GOT3 (cell line): ENCODE data around the gene ZNF605.
"Not testable (repeated sequence)": the region's sequence is repeated elsewhere in the genome, so short reads cannot be mapped to it uniquely, and the experiment has no call there.

Experiments
- DNase-seq: peaks from one replicate; lab custom pipeline; 2025; ENCODE audit warnings: mixed read lengths; lab: John Stamatoyannopoulos, UW

ZNF605 gene

DNA sequence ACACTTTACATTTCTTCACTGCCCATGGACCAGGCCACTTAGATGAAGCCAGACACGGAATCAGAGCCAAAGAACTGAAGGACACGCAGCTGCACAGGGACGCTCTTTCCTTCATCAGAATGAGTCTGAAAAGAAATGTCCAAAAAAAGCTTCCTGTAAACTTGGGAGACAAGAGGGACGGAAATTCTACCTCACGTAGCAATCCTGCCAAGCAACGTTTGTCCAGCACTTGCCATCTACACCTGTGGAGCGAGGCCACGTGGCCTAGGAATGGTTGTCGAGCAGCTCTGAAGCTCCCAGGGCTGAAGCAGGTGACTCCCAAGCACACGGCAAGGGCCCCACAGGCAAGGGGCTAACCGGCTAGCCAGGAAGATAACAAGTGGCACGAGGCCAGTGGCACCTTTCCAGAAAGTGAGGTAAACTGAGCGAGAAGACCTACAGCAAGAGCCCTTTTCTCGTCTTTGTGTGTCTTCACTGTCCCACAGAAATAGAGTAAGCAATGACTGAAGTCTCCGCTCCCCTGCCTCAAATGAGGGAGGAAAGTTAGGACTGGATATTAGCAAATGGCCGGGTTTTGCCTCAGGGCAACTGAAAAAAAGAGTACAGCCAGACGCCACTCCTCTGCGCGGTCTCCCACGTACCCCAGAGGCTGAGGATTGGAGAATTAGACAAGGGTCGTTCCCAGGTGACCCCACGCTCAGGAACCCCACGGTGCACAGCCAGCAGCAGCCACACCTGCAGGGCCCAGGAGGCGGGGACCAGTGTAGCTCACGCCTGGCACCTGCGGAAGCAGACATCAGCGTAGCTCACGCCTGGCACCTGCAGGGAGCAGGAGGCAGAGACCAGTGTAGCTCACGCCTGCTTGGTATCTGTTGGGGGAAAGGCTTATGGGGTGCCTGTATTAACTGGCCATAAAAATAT, 7.7 kb downstream of the ZNF605 start:
- DNase-seq: no peak

- DNase-seq: no peak
These were observed 9.8 kb downstream of the ZNF605 start for GRCh38 chr12:132946246-132946820.

DNA sequence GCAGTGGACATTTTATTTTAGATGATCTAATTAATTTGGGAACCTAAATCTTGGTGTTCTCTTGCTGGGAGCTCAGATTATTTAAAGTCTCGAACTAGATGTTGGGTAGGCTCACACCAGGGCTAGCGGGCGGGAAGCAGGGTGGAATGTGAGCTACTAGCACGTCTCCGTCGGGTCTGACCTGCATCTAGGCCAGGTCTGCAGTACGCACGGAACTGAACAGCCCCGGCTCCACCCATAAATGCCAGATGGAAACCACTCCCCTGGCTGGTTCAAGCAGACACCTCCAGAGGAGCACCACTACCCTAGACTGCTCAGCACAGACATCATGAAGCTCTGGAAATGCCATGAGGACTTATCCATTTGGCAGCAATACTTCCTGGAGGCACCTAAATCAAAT, 10.3 kb downstream of the ZNF605 start:
- no peak for DNase-seq

DNA sequence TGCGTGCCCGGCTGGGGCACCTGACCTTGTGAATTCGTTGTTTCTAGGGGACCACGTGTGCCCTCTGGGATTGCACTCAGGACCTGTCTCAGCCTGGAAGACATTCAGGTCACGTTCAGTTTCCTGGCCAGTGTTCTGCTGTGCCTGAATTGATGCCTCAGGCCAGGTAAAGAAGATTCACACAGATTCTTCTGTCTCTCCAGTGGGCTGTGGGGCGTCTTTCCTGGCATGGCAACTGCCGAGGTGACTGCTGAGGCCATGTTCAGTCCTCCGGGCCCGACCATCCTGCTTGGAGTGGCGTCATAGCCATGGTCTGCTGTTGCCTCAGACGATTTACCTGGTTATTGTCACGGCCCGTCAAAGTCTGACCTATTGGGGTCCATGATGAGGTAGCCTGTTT, 13.5 kb downstream of the ZNF605 start:
- DNase-seq: no peak

DNA sequence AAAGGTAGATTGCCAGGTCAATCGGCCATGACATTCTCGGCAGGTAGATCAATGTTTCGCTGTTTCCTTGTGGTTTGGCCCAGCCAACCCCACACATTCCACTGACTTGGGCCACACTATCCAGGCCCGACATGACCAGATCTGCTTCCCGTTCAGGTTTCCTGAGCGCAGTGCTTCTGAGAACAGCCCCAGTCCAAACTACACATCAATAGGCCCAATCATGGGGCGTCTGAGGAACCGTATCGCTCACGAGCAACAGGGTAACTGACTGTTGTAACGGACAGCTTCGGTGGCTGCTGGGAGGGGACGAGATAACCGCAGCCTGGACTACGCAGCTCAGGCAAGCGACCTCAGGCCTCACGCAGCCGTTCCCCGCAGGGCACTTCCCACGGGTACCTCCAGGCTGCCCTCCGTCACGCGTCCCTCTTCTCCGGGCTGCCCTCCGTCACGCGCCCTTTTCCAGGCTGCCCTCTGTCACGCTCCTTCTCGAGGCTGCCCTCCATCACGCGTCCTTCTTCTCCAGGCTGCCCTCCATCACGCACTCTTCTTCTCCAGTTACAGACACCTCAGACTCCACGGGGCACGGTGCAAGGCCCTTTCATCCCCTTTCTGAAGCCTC, 14.7 kb downstream of the ZNF605 start:
- DNase-seq: no peak

DNA sequence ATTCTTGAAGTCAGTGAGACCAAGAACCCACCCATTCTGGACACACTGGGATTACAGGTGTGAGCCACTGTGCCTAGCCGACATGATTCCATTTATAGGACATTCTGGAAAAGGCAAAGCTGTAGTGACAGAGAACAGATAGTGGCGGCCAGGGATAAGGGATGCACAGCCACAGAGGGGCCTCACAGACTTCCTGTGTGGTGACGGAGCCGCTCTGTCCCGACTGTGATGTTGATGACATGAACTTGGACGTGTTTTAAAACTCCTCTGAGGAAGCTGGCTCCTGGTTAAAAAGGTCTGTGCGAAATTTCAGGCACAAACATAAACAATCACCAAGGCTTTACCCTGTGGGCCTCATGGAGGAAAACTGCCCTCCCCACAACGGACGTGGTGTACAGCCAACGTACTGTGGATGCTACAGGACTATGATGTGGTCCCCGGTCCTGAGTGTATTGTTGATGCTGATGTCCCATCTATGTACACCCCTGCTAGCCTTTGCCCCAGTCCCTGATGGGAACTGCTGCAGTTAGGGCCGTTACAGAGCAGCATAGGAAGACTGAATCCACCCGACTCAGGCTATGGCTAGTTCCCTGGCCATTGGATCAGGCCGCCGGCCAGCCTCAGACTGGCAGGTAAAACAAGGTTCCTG, 15.9 kb downstream of the ZNF605 start:
- DNase-seq: no peak

GRCh38 chr12:132938807-132939206, 17.3 kb downstream of the ZNF605 start:
- DNase-seq: not testable (repeated sequence)

GRCh38 chr12:132937476-132937875, 18.6 kb downstream of the ZNF605 start:
- no peak for DNase-seq

- not testable (repeated sequence) for DNase-seq
These were observed 19.2 kb downstream of the ZNF605 start for GRCh38 chr12:132936921-132937320.

DNA sequence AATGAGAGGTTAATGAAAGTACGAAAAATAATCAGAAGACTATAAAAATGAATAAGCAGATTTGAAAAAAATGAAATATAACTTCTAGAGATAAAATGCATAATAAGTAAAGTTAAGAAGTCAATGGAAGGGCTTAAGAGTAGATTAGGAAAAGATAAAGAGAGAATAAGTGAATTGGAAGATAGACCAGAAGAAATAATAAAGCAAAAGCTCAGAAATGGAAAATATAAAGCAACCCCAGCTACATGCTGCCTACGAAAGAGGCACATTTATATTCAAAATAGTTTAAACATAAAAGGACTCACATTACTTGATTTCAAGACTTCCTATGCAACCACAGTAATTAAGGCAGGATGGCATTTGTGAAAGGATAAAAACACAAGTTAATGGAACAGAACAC, 19.9 kb downstream of the ZNF605 start:
- DNase-seq: no peak

- DNase-seq: no peak
These were observed 29.7 kb downstream of the ZNF605 start for GRCh38 chr12:132926415-132926833.

- DNase-seq: no peak
These were observed 30.3 kb downstream of the ZNF605 start for GRCh38 chr12:132925597-132926414.

- no peak for DNase-seq
These were observed 31.8 kb downstream of the ZNF605 start for GRCh38 chr12:132924356-132924755.

GRCh38 chr12:132923356-132923909, 32.7 kb downstream of the ZNF605 start:
- no peak for DNase-seq

GRCh38 chr12:132922676-132923075, 33.4 kb downstream of the ZNF605 start:
- DNase-seq: no peak

DNA sequence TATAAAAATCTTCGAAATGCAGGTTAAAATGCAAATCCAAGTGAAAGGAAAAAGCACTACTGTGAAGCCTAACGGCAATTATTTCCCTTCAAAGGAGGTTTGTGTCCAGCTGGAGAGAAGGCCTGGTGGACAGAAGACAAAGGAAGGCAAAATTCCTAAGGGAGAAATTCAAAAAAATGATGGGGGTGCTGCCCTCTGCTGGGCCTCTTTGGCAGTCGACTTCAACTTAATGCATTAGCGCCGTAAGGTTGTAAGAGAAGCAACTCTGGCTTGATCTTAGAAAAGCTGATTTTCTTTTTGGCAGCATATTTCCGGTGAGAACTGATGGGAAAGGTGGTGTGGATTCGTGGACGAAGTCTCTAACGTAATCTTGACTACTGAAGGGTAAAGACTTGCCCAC, 34.4 kb downstream of the ZNF605 start:
- DNase-seq: no peak

DNA sequence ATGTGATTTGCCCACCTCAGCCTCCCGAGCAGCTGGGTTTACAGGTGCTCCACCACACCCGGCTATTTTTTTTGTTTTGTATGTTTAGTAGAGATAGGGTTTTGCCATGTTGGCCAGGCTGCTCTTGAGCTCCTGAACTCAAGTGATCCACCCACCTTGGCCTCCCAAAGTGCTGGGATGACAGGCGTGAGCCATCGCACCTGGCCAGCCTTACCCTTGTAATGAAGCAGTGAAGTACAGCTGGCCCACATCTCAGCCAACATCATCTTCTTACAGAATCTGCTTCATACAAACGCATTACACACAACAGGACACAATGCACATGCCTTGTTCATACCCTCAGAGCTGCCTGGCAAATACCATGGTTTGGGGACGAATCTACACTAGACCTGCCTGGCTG, 37.4 kb downstream of the ZNF605 start:
- DNase-seq: no peak

GRCh38 chr12:132909030-132909368, 47.1 kb downstream of the ZNF605 start:
- DNase-seq: no peak

- peak; percentile 82 for DNase-seq
These were observed 47.7 kb downstream of the ZNF605 start for GRCh38 chr12:132908145-132909029.

DNA sequence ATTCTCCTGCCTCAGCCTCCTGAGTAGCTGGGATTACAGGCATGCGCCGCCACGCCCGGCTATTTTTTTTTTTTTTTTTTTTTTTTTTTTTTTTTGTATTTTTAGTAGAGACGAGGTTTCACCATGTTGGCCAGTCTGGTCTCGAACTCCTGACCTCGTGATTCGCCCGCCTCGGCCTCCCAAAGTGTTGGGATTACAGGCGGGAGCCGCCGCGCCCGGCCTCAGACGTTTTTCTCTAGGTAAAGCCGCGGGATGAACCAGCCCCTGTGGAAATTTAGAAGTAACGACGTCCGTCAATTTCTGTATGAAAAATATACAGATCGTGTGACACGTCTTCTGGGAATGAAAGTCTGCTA, 48.3 kb downstream of the ZNF605 start:
- not testable (repeated sequence) for DNase-seq
